Caco-2 (cell line): ENCODE results near the gene NTSR2. TPM values are rescaled to one million over a fixed set of nuclear protein-coding genes. Genes with fewer than 3 reads are reported as not detected.

Source experiments
- BruUV-seq: library from RNA; stranded (reverse); fragments of 400-500 nt; replicated peaks from 2 replicates; lab custom pipeline; 2021; lab: Mats Ljungman, UMichigan
- CTCF ChIA-PET: fragments of 300-600 bp; sonication (Branson Sonifier 250); formaldehyde crosslinking; loops from one replicate; lab custom pipeline; 2022; ENCODE audit warnings: antibody characterized with exemption; lab: Charles Lee
- POLR2A ChIA-PET: fragments of 300-600 bp; sonication (Branson Sonifier 250); formaldehyde crosslinking; loops from one replicate; lab custom pipeline; 2022; ENCODE audit warnings: antibody characterized with exemption; lab: Charles Lee
- DNase-seq, 2 experiments: peaks; one replicate each; pipeline versions ENCODE4 v3.0.0 to v3.0.0-alpha.2; 2020 to 2022
- H3K27me3 ChIP-seq: replicated peaks from 2 replicates; pipeline ENCODE4 v1.6.0; 2011; ENCODE audit warnings: low read length; ENCODE audit not compliant: control insufficient read depth, insufficient read depth
- H3K36me3 ChIP-seq: 2 replicates; pipeline ENCODE4 v1.5.1; 2011; ENCODE audit warnings: low read length; ENCODE audit not compliant: control insufficient read depth, insufficient read depth
- H3K4me1 ChIP-seq: fragments of 250-450 bp; sonication (Bioruptor Pico); 2 replicates; pipeline ENCODE4 v1.5.1; 2020; ENCODE audit warnings: mild to moderate bottlenecking
- H3K4me3 ChIP-seq: 2 replicates; pipeline ENCODE4 v1.5.1; 2011; ENCODE audit warnings: low read depth, mild to moderate bottlenecking, control low read depth, low read length
- H3K9me3 ChIP-seq: fragments of 250-450 bp; sonication (Bioruptor Pico); 2 replicates; pipeline ENCODE4 v1.5.1; 2020; ENCODE audit warnings: mild to moderate bottlenecking, moderate library complexity
- H3K27ac Mint-ChIP-seq: one replicate; pipeline ENCODE4 v1.8.0; 2022; ENCODE audit warnings: mixed read lengths; ENCODE audit not compliant: unreplicated experiment
- H3K27me3 Mint-ChIP-seq: one replicate; pipeline ENCODE4 v1.8.0; 2022; ENCODE audit warnings: mixed read lengths; ENCODE audit not compliant: insufficient read depth, unreplicated experiment
- H3K36me3 Mint-ChIP-seq: one replicate; pipeline ENCODE4 v1.8.0; 2022; ENCODE audit warnings: mild to moderate bottlenecking, mixed read lengths; ENCODE audit not compliant: insufficient read depth, unreplicated experiment
- H3K4me1 Mint-ChIP-seq: one replicate; pipeline ENCODE4 v1.8.0; 2022; ENCODE audit warnings: low read depth, mixed read lengths; ENCODE audit not compliant: unreplicated experiment
- H3K4me3 Mint-ChIP-seq: one replicate; pipeline ENCODE4 v1.8.0; 2022; ENCODE audit warnings: mild to moderate bottlenecking, moderate library complexity, mixed read lengths; ENCODE audit not compliant: unreplicated experiment
- H3K9me3 Mint-ChIP-seq: one replicate; pipeline ENCODE4 v1.8.0; 2022; ENCODE audit warnings: mixed read lengths; ENCODE audit not compliant: unreplicated experiment
- intact Hi-C: fragments of 100-400 bp; cut with micrococcal nuclease; formaldehyde crosslinking; loops from one replicate; pipeline ENCODE4 v1.10.0; 2022; ENCODE audit not compliant: unreplicated experiment
- total RNA-seq: library from RNA; stranded (reverse); gene quantifications from 2 replicates; pipeline ENCODE4 v1.2.3, GENCODE V29; 2022
- TF ChIP-seq, protein P1 (sequence below), 2 experiments: fragments of 200-600 bp in 1 of 2; IDR thresholded peaks; 1 replicate in 1 of 2; 2 replicates in 1 of 2; pipeline versions ENCODE4 v1.5.1 to v1.8.0; 2011 to 2022; ENCODE audit warnings: antibody characterized with exemption in 1 of 2, control low read depth in 1 of 2, inconsistent platforms in 1 of 2, low read depth in 1 of 2, low read length in 1 of 2, mild to moderate bottlenecking in 1 of 2, moderate library complexity in 1 of 2; ENCODE audit not compliant: insufficient read depth in 1 of 2, severe bottlenecking in 1 of 2, unreplicated experiment in 1 of 2

NTSR2 gene
- total RNA-seq, 1 experiment from 2014 or later, result not detected

DNA sequence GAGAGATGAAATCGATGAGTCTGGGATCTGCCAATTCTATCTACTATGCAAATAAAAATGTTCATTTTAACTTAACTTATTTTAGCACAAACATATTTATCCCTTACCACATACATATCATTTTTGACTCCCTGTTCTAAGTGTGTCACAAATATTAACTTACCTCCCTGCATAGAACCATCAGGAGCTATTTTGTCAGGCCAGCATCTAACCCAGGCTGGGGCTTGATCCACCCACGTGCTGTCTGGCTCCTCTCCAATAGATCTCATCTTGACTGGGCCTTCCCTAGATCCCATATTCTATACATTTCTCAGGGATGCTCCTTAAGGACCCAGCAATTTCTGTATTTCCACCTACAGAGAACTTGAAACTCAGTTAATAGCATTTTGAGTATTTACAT is 20.9 kb downstream of the NTSR2 start:
- Mint-ChIP-seq H3K4me1 (no peaks in the 10 kb centered on the region), H3K27ac (no peak overlapping the region), H3K27me3 (peaks cover 10% of the 10 kb centered on the region), H3K4me3 (no peak overlapping the region), H3K36me3 (no peaks in the 10 kb centered on the region), H3K9me3 (no peaks in the 10 kb centered on the region)
- Histone ChIP-seq H3K27me3 (no peaks in the 10 kb centered on the region; the same call in 1 of the 2 replicates), H3K36me3 (no peaks in the 10 kb centered on the region), H3K4me1 (peaks cover 2% of the 10 kb centered on the region; the same call in 1 of the 2 replicates), H3K4me3 (no peak overlapping the region), H3K9me3 (peaks cover 5% of the 10 kb centered on the region; the same call in 1 of the 2 replicates)
- CTCF ChIA-PET, result no interaction called here
- BruUV-seq, result no TSS peak
- TF ChIP-seq, protein P1, sequence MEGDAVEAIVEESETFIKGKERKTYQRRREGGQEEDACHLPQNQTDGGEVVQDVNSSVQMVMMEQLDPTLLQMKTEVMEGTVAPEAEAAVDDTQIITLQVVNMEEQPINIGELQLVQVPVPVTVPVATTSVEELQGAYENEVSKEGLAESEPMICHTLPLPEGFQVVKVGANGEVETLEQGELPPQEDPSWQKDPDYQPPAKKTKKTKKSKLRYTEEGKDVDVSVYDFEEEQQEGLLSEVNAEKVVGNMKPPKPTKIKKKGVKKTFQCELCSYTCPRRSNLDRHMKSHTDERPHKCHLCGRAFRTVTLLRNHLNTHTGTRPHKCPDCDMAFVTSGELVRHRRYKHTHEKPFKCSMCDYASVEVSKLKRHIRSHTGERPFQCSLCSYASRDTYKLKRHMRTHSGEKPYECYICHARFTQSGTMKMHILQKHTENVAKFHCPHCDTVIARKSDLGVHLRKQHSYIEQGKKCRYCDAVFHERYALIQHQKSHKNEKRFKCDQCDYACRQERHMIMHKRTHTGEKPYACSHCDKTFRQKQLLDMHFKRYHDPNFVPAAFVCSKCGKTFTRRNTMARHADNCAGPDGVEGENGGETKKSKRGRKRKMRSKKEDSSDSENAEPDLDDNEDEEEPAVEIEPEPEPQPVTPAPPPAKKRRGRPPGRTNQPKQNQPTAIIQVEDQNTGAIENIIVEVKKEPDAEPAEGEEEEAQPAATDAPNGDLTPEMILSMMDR (IDR thresholded peaks at IDR 0.05; ENCODE audit: insufficient read depth in 1 of 2, low read depth in 1 of 2, low read length in 1 of 2, severe bottlenecking in 1 of 2, unreplicated experiment in 1 of 2), result no peak
- no peak for DNase-seq
- intact Hi-C loops, result no loop called here
- POLR2A ChIA-PET, result no interaction called here

DNA sequence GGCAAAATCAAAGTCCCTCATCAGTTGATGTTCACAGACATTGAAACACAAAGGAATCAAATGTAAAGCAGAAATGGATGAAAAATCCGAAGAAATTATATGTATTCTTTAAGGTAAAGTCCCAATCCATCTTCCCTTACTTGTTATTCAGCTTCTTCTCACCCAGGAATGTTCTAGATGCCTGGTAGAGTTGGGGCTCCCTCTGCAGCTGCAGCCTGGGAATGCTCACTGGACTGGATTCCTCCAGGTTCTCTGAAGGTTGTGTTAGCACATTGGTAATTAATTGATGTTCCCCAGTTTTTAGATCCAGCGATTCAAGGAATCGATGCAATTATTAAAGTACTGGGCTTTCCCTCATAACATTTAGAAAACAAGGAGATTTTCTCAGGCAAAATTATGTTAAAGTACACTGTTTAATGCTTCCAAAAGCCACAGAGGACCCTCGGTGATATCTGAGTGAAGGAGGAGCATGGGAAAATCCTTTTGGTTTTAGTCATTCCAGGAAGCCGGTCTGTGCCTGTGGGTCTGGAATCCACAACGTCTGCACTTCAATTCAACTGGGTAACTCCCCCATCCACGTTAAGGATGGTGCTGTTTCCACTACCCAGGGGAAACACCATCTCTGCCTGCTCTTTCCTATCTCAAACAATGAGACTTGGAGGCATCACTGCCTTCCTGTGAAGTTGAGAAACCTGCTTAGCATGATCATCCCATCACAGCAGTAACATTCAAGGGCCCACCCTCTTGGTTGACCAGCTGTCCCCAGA is 22.0 kb downstream of the NTSR2 start:
- no TSS peak for BruUV-seq
- Mint-ChIP-seq H3K27ac (no peak overlapping the region), H3K27me3 (peaks cover 16% of the 10 kb centered on the region), H3K4me3 (no peak overlapping the region), H3K36me3 (no peaks in the 10 kb centered on the region), H3K9me3 (no peaks in the 10 kb centered on the region), H3K4me1 (no peaks in the 10 kb centered on the region)
- peak in 1 of 2 experiments; percentile 22 for DNase-seq
- no peak overlapping the region for H3K4me3 ChIP-seq
- intact Hi-C loops, result loop anchor here (1.0 kb wide), 1 partner anchor 170 kb away; no protein-coding TSS in a partner anchor
- no peaks in the 10 kb centered on the region for H3K36me3 ChIP-seq
- TF ChIP-seq, protein P1 (IDR thresholded peaks at IDR 0.05; ENCODE audit: insufficient read depth in 1 of 2, low read depth in 1 of 2, low read length in 1 of 2, severe bottlenecking in 1 of 2, unreplicated experiment in 1 of 2), result peak in 1 of 2 experiments; percentile 58
- H3K27me3 ChIP-seq, result no peaks in the 10 kb centered on the region; the same call in 1 of the 2 replicates
- peaks cover 5% of the 10 kb centered on the region; the same call in 1 of the 2 replicates for H3K9me3 ChIP-seq
- ChIA-PET CTCF (interaction anchor here (0.5 to 0.6 kb wide), 2 partner anchors 71 to 515 kb away, joined by 3 to 8 read pairs; a partner anchor contains a TSS), POLR2A (no interaction called here)
- no peaks in the 10 kb centered on the region for H3K4me1 ChIP-seq

DNA sequence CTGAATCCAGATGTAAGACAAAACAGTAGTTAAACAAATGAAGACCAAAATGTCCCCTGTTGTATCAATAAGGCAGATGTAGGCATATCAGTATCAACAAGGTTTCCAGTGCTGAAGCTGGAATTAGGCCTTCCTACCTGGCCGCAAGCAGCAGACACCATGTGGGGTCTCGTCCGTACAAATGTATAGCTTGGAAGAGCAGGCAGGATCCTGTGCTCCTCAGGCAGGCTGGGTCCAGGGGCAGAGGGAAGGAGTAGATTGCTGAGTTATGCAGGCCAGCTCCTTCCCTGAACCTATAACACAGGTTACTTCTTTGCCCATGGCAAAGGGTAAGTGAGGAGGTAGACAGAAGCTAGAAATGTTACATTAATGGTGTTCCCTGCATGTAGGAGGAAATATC is 23.5 kb downstream of the NTSR2 start:
- POLR2A ChIA-PET, result no interaction called here
- Mint-ChIP-seq H3K27me3 (peaks cover 16% of the 10 kb centered on the region), H3K9me3 (no peaks in the 10 kb centered on the region), H3K36me3 (no peaks in the 10 kb centered on the region), H3K27ac (no peak overlapping the region), H3K4me1 (no peaks in the 10 kb centered on the region), H3K4me3 (no peak overlapping the region)
- Histone ChIP-seq H3K36me3 (no peaks in the 10 kb centered on the region), H3K27me3 (no peaks in the 10 kb centered on the region; the same call in 1 of the 2 replicates), H3K4me3 (no peak overlapping the region), H3K9me3 (peaks cover 9% of the 10 kb centered on the region; the same call in 1 of the 2 replicates), H3K4me1 (no peaks in the 10 kb centered on the region)
- intact Hi-C loops, result no loop called here
- BruUV-seq, result no TSS peak
- DNase-seq, result no peak
- CTCF ChIA-PET, result no interaction called here
- TF ChIP-seq, protein P1 (IDR thresholded peaks at IDR 0.05; ENCODE audit: insufficient read depth in 1 of 2, low read depth in 1 of 2, low read length in 1 of 2, severe bottlenecking in 1 of 2, unreplicated experiment in 1 of 2), result no peak
